ENCODE measurements around the gene RNF217. TPM values are rescaled to one million over a fixed set of nuclear protein-coding genes. Genes with fewer than 3 reads are reported as not detected.

RNF217 gene
- total and polyA plus RNA-seq, 8 donors: 1.9 to 32.7 (median 11.2) TPM

- no peaks in the 10 kb centered on the region for H3K4me1 ChIP-seq
- no peak overlapping the region for H3K4me3 ChIP-seq
- H3K27ac ChIP-seq: no peak overlapping the region
- no peaks in the 10 kb centered on the region for H3K27me3 ChIP-seq
- TF ChIP-seq POLR2A (IDR thresholded peaks at IDR 0.05) (no peak), CTCF (IDR thresholded peaks at IDR 0.05) (no peak)
- no peaks in the 10 kb centered on the region for H3K9me3 ChIP-seq
- intact Hi-C loops (cut with DNase I; ENCODE audit: low total_unique reads): no loop called here
- H3K36me3 ChIP-seq: peaks cover 0 to 35% (median 33%) of the 10 kb centered on the region in 4 donors
- WGBS, 5 donors: 82 to 89% (median 85%) methylated on average over 5 of the region's 5 CpGs
- no peak for DNase-seq
Measured at GRCh38 chr6:125078602-125079321, 116.5 kb downstream of the RNF217 start.

- DNase-seq: no peak
- no peak overlapping the region for H3K27ac ChIP-seq
- H3K4me1 ChIP-seq: no peaks in the 10 kb centered on the region
- 93 to 96% (median 94%) methylated on average over 8 of the region's 8 CpGs for WGBS, 5 donors
- no peak overlapping the region for H3K4me3 ChIP-seq
- H3K9me3 ChIP-seq: no peaks in the 10 kb centered on the region
- intact Hi-C loops (cut with DNase I; ENCODE audit: low total_unique reads): no loop called here
- no peak for TF ChIP-seq POLR2A (IDR thresholded peaks at IDR 0.05)
- TF ChIP-seq POLR2AphosphoS5 (IDR thresholded peaks at IDR 0.05): no peak
- TF ChIP-seq EP300 (IDR thresholded peaks at IDR 0.05): no peak
- no peak for TF ChIP-seq CTCF (IDR thresholded peaks at IDR 0.05)
- no peaks in the 10 kb centered on the region for H3K27me3 ChIP-seq
- peaks cover 0 to 23% (median 20%) of the 10 kb centered on the region in 4 donors for H3K36me3 ChIP-seq
Measured at GRCh38 chr6:125082908-125083683, 120.9 kb downstream of the RNF217 start.

- Histone ChIP-seq H3K9me3 (no peaks in the 10 kb centered on the region), H3K4me3 (no peak overlapping the region), H3K27ac (no peak overlapping the region), H3K36me3 (peaks cover 0 to 23% (median 19%) of the 10 kb centered on the region in 4 donors), H3K27me3 (no peaks in the 10 kb centered on the region), H3K4me1 (no peaks in the 10 kb centered on the region)
- TF ChIP-seq POLR2A (IDR thresholded peaks at IDR 0.05) (no peak), CTCF (IDR thresholded peaks at IDR 0.05) (no peak), POLR2AphosphoS5 (IDR thresholded peaks at IDR 0.05) (no peak), EP300 (IDR thresholded peaks at IDR 0.05) (no peak)
- intact Hi-C loops (cut with DNase I; ENCODE audit: low total_unique reads): no loop called here
- 73 to 92% (median 91%) methylated on average over 2 of the region's 2 CpGs for WGBS, 5 donors
- DNase-seq: no peak
Measured at GRCh38 chr6:125083684-125083990, 121.4 kb downstream of the RNF217 start.

- H3K4me3 ChIP-seq: no peak overlapping the region
- DNase-seq: no peak
- no peak for TF ChIP-seq CTCF (IDR thresholded peaks at IDR 0.05)
- no peak for TF ChIP-seq POLR2A (IDR thresholded peaks at IDR 0.05)
- no peak for TF ChIP-seq POLR2AphosphoS5 (IDR thresholded peaks at IDR 0.05)
- no peak for TF ChIP-seq EP300 (IDR thresholded peaks at IDR 0.05)
- intact Hi-C loops (cut with DNase I; ENCODE audit: low total_unique reads): no loop called here
- H3K36me3 ChIP-seq: peaks cover 0 to 19% (median 18%) of the 10 kb centered on the region in 4 donors
- H3K27me3 ChIP-seq: no peaks in the 10 kb centered on the region
- H3K27ac ChIP-seq: no peak overlapping the region
- H3K9me3 ChIP-seq: no peaks in the 10 kb centered on the region
- no peaks in the 10 kb centered on the region for H3K4me1 ChIP-seq
Measured at GRCh38 chr6:125086716-125087115, 124.5 kb downstream of the RNF217 start.
